Central memory CD8-positive, alpha-beta T cell (primary cell): ENCODE results near the gene HIRIP3.
"Not testable (repeated sequence)": the region's sequence is repeated elsewhere in the genome, so short reads cannot be mapped to it uniquely, and the experiment has no call there.

Experiments used
- ATAC-seq: fragments of 150-1000 bp; cut with Tn5 transposase; replicated peaks from 2 replicates; pipeline ENCODE4 v1.10.0; 2022; ENCODE audit warnings: mild to moderate bottlenecking, moderate FRiP score, moderate number of reproducible peaks; ENCODE audit not compliant: poor library complexity, severe bottlenecking; ENCODE audit errors: extremely low read depth
- DNase-seq, 2 donors: peaks; one replicate each; pipeline ENCODE4 v3.0.0; 2021; ENCODE audit warnings: low spot score in 2 of 2
- H3K27ac Mint-ChIP-seq: one replicate; pipeline ENCODE4 v1.8.0; 2022; ENCODE audit warnings: low read depth, mild to moderate bottlenecking, moderate library complexity, mixed read lengths
- H3K27me3 Mint-ChIP-seq: one replicate; pipeline ENCODE4 v1.8.0; 2022; ENCODE audit warnings: mixed read lengths
- H3K36me3 Mint-ChIP-seq: one replicate; pipeline ENCODE4 v1.8.0; 2022; ENCODE audit warnings: mild to moderate bottlenecking, moderate library complexity, mixed read lengths; ENCODE audit not compliant: insufficient read depth
- H3K4me1 Mint-ChIP-seq: one replicate; pipeline ENCODE4 v1.8.0; 2022; ENCODE audit warnings: mixed read lengths
- H3K4me3 Mint-ChIP-seq: one replicate; pipeline ENCODE4 v1.8.0; 2022; ENCODE audit warnings: mild to moderate bottlenecking, moderate library complexity, mixed read lengths
- H3K9me3 Mint-ChIP-seq: one replicate; pipeline ENCODE4 v1.8.0; 2022; ENCODE audit warnings: mixed read lengths

Gene HIRIP3, protein sequence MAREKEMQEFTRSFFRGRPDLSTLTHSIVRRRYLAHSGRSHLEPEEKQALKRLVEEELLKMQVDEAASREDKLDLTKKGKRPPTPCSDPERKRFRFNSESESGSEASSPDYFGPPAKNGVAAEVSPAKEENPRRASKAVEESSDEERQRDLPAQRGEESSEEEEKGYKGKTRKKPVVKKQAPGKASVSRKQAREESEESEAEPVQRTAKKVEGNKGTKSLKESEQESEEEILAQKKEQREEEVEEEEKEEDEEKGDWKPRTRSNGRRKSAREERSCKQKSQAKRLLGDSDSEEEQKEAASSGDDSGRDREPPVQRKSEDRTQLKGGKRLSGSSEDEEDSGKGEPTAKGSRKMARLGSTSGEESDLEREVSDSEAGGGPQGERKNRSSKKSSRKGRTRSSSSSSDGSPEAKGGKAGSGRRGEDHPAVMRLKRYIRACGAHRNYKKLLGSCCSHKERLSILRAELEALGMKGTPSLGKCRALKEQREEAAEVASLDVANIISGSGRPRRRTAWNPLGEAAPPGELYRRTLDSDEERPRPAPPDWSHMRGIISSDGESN

DNA sequence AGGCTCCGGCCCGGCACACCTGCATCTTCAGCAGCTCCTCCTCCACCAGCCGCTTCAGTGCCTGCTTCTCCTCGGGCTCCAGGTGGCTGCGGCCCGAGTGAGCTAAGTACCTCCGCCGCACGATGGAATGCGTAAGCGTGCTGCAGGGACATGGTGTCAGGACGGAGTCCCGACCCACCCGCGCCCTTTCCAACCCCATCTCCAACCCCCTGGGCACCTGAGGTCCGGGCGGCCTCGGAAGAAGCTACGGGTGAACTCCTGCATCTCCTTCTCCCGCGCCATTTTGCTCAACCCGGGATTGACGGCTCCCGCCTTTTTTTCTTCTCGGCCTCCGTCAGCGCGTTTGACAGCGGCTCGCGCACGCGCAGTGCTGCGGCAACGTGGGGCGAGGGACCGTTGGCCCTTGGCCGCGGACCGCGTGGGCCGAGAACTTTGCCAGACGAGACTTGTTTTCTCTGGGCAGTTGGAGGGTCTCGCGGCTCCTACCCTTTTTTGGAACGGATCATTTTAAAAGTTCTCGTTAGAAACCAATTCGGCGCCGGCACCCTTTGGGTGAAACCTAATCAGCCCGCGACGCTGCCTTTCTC lies at the start of gene HIRIP3:
Gene HIRIP3 (minus strand): TSS at position 294 of the 587 bp plus-strand sequence. CDS start 12 bp downstream, at position 282.
- no peaks in the 10 kb centered on the region for H3K27me3 Mint-ChIP-seq
- peak; percentile 75 to 77 for DNase-seq
- H3K4me1 Mint-ChIP-seq, result peaks cover 40% of the 10 kb centered on the region
- H3K9me3 Mint-ChIP-seq, result no peaks in the 10 kb centered on the region
- H3K4me3 Mint-ChIP-seq, result peak within 1 kb of the TSS; percentile 99
- peak; percentile 69 for ATAC-seq
- H3K27ac Mint-ChIP-seq, result peak within 1 kb of the TSS; percentile 96
- H3K36me3 Mint-ChIP-seq, result peaks cover 32% of the 10 kb centered on the region

DNA sequence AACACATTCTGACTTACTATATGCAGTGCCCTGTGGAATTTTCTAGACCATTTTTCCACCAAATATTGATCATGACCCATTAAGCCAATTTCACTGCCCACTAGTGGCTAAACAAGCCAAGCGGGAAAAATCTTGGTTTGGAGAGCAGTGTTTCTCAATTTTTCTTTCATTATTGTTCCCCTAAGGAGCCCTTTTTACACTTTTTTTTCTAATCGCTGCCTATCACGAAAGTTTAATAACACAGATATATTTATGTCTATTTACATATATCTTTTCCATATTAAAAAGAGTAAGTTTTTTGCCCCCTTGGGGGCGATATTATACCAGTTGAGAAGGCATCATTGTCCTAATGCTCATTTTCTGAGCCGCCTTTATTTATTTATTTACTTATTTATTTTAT lies 46.4 kb upstream of the HIRIP3 start:
- Mint-ChIP-seq H3K4me1 (no peaks in the 10 kb centered on the region), H3K9me3 (no peaks in the 10 kb centered on the region), H3K4me3 (no peak overlapping the region), H3K36me3 (no peaks in the 10 kb centered on the region), H3K27me3 (no peaks in the 10 kb centered on the region), H3K27ac (no peak overlapping the region)
- DNase-seq (no peak), ATAC-seq (no peak)

DNA sequence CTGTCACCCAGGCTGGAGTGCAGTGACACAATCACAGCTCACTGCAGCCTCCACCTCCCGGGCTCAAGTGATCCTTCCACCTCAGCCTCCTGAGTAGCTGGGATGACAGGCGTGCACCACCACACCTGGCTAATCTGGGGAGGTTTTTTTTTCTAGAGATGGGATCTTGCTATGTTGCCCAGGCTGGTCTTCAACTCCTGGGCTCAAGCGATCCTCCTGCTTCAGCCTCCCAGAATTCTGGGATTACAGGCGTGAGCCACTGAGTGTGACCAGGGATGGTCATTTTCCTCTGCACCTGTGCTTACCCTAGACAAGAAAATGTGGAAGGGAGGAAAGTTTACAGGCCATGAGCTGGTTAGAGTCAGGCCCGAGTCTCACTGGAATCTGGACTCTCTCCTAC lies 45.3 kb upstream of the HIRIP3 start:
- H3K4me1 Mint-ChIP-seq, H3K9me3 Mint-ChIP-seq, H3K27me3 Mint-ChIP-seq, H3K27ac Mint-ChIP-seq, ATAC-seq, H3K4me3 Mint-ChIP-seq, H3K36me3 Mint-ChIP-seq, DNase-seq: not testable (repeated sequence)

DNA sequence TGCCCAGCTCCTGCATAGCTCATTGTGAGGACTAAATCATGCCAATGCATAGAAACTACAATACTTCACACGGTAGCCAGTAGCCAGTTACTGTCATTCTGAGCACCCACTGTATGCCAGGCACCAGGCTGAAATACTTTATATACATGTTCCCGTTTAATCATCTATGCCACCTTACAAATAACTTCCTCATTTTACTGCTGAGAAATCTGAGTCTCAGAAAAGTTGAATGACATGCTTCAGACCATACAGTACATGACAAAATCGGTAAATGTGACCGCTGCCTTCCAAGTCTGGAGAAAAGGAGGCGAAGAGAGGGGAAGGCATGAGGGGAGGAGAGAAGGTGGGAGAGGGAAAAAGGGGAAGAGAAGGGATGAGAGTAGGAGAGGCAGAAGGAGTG lies 44.8 kb upstream of the HIRIP3 start:
- no peak for ATAC-seq
- H3K4me3 Mint-ChIP-seq, result no peak overlapping the region
- no peaks in the 10 kb centered on the region for H3K36me3 Mint-ChIP-seq
- no peak for DNase-seq
- no peaks in the 10 kb centered on the region for H3K9me3 Mint-ChIP-seq
- peaks cover 8% of the 10 kb centered on the region for H3K27me3 Mint-ChIP-seq
- no peaks in the 10 kb centered on the region for H3K4me1 Mint-ChIP-seq
- no peak overlapping the region for H3K27ac Mint-ChIP-seq

DNA sequence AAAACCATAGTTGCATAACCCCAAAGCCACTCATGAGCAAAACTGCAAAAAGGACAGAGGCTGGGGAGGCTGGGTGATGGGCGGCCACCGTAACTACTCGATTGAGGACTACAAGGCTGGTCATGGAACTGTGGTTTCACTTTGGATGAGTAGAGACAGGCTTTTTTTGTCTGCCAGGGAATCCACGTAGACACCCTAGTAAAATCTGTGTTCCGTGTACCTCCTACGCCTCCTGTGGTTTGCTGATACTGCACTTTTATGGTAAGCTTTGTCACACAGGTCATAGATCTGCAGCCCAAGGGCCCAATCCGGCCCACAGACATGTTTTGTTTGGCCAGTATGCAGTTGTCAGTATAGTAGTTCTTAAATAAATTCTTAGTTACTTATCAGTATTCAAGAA lies 37.9 kb upstream of the HIRIP3 start:
- H3K4me3 Mint-ChIP-seq, result no peak overlapping the region
- H3K9me3 Mint-ChIP-seq, result no peaks in the 10 kb centered on the region
- no peak overlapping the region for H3K27ac Mint-ChIP-seq
- peaks cover 2% of the 10 kb centered on the region for H3K36me3 Mint-ChIP-seq
- peaks cover 59% of the 10 kb centered on the region for H3K27me3 Mint-ChIP-seq
- DNase-seq (no peak), ATAC-seq (no peak)
- H3K4me1 Mint-ChIP-seq, result peaks cover 9% of the 10 kb centered on the region

DNA sequence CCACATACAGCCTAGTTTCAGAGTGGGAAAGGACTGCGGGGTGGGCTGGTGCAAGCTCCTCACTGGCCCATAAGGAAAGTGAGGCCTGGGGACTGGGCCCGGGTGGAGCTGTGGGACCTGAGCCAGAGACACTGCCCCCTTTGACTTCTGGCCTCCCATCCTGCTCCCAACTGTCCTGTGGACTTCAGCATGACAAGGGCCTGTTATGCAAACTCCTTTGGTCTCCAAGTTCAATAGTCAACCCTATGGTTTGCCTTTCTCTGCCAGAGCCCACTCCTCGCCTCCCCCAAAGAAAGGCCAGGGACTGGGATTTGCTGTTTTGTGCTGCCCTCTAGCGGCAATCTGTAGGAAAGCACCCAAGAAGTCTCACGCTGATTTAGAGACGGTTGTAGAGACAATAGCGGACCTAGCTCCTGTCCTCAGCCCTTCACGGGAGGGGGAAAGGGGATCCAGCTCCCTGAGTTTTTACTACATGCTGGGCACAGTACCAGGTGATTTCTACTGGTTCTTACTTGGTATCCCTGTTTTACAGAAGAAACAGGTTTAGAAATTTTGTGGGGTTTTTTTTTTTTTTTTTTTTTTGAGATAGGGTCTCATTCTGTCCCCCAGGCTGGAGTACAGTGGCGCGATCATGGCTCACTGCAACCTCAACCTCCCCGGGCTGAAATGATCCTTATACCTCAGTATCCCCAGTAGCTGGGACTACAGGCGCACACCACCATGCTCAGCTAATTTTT lies 36.8 kb upstream of the HIRIP3 start:
- H3K36me3 Mint-ChIP-seq, result peaks cover 2% of the 10 kb centered on the region
- peak; percentile 45 to 53 for DNase-seq
- H3K4me3 Mint-ChIP-seq, result no peak overlapping the region
- H3K27ac Mint-ChIP-seq, result no peak overlapping the region
- no peaks in the 10 kb centered on the region for H3K9me3 Mint-ChIP-seq
- peak; percentile 52 for ATAC-seq
- peaks cover 17% of the 10 kb centered on the region for H3K4me1 Mint-ChIP-seq
- peaks cover 70% of the 10 kb centered on the region for H3K27me3 Mint-ChIP-seq

DNA sequence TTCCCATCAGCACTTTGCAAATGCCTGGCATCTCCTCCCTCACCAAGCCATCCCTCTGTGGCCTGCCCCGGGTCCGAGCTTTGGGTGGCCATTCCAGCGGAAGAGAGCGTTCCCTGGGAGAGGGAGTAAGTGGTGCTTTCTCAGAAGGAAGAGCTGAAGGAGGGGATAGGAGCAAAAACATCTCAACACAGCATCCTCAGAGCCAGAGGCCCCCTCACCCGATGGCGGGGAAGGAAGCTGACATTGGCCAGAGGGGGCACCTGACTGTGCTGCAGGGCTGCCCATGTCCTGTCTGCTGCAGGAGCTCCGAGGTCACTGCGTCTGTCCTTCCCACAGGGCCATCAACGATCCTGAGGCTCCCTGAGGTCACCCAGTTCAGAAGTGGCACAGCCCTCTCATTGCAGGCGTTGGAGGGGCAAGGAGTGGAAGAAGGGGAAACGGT lies 36.1 kb upstream of the HIRIP3 start:
- Mint-ChIP-seq H3K36me3 (peaks cover 2% of the 10 kb centered on the region), H3K27me3 (peaks cover 77% of the 10 kb centered on the region), H3K9me3 (no peaks in the 10 kb centered on the region), H3K27ac (no peak overlapping the region), H3K4me1 (peaks cover 17% of the 10 kb centered on the region), H3K4me3 (no peak overlapping the region)
- no peak for ATAC-seq
- no peak for DNase-seq

DNA sequence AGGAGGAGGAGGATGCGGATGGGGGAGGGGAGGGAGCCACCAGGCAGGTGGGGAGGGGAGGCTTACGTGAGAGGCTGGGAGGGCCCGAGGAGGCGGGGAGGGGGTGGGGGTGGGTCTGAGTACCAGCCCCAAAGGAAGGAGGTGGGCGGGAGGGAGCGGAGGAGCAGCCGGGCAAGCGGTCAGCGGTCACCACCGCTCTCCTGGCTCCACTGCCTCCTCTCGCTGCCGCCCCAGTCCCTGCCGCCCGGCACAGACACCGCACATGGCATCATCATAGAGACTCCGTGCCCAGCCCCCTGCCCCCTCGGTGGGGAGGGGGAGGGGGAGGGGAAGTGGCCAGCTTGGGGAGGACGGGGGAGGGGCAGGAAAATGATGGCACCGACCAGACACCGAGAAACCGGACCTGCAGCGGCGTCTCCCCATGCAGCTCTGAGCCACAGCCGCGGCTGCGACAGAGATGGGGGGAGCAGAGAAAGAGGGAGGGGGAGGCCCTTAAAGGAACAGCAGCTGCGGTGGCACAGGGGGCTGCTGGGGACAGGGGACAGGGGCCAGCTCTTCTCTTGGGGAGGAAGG lies 35.5 kb upstream of the HIRIP3 start, which contains the start of gene TLCD3B:
Gene TLCD3B (minus strand): TSS at position 431 of the 573 bp plus-strand sequence. CDS start 744 bp downstream, outside the sequence.
- H3K4me3 Mint-ChIP-seq, result peak within 1 kb of the TSS; percentile 56
- peaks cover 82% of the 10 kb centered on the region for H3K27me3 Mint-ChIP-seq
- DNase-seq (no peak), ATAC-seq (no peak)
- H3K27ac Mint-ChIP-seq, result no peak within 1 kb of the TSS
- H3K4me1 Mint-ChIP-seq, result peaks cover 17% of the 10 kb centered on the region
- H3K9me3 Mint-ChIP-seq, result no peaks in the 10 kb centered on the region
- H3K36me3 Mint-ChIP-seq, result peaks cover 2% of the 10 kb centered on the region

DNA sequence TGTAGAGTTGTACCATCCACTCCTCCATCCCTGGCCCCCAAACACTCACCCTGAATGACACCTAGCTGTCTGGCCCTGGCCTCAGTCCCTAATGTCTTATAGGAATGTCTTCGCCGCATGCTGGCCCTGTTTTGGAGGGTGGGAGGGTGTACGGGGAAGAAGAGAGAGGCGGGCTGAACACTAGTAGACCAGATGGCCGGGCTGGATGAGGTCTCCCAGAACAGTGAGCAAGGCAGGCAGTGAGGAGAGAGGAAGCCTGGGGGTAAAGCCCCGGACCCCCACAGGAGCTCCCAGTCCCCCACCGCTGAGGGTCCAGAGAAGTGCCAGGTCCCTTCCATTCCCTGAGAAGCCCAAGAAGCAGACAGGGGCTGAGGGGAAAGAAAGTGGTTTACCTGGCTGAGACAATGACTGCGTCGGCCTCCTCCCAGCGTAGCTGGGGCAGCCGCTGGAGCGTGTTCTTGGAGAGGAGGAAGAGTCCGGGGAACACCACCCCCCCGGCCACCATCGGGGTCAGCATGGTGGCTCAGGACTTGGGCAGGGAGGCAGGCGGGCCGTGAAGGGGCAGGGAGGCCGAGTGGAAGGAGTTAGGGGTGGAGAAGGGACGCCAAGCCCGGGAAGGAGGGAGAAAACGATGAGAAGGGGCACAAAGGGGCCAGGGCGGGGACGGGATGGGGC lies 34.7 kb upstream of the HIRIP3 start:
- no peaks in the 10 kb centered on the region for H3K9me3 Mint-ChIP-seq
- H3K27me3 Mint-ChIP-seq, result peaks cover 79% of the 10 kb centered on the region
- H3K27ac Mint-ChIP-seq, result no peak overlapping the region
- peaks cover 17% of the 10 kb centered on the region for H3K4me1 Mint-ChIP-seq
- H3K4me3 Mint-ChIP-seq, result peak overlapping the region; percentile 56
- ATAC-seq (no peak), DNase-seq (no peak)
- H3K36me3 Mint-ChIP-seq, result peaks cover 2% of the 10 kb centered on the region

DNA sequence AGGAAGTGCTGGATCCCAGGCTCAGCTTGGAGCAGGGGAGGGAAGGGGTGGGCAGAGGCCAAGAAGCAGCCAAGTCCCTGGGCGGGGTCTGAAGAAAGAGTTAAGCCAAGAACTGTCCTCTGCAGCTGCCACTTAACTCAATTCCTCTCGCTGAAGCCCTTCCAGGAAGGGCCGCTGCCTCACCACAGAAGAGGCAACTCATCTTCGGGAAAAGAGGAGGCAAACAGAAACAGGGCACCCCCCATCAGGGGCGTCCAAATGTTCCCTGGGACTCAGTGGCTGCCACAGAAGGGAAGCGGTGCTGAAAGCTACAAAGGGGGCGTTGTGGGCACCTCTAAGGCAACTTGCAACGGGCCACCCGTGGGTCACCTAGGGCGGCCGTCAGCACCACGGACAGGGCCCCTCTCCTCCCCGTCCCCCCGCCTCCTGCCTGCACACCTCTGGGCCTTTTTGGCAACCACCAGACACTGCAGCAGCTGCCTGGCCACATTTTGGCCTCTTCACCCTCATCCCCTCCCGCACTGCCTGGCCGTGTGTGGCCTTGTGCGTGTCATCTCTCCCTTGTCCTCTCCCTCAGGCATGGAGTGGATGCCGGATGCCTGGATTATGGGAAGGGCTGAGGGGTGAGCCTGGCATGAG lies 33.1 kb upstream of the HIRIP3 start:
- H3K4me1 Mint-ChIP-seq, result peaks cover 17% of the 10 kb centered on the region
- no peak for DNase-seq
- no peak overlapping the region for H3K27ac Mint-ChIP-seq
- peaks cover 78% of the 10 kb centered on the region for H3K27me3 Mint-ChIP-seq
- no peak for ATAC-seq
- no peaks in the 10 kb centered on the region for H3K9me3 Mint-ChIP-seq
- H3K4me3 Mint-ChIP-seq, result no peak overlapping the region
- H3K36me3 Mint-ChIP-seq, result peaks cover 2% of the 10 kb centered on the region

DNA sequence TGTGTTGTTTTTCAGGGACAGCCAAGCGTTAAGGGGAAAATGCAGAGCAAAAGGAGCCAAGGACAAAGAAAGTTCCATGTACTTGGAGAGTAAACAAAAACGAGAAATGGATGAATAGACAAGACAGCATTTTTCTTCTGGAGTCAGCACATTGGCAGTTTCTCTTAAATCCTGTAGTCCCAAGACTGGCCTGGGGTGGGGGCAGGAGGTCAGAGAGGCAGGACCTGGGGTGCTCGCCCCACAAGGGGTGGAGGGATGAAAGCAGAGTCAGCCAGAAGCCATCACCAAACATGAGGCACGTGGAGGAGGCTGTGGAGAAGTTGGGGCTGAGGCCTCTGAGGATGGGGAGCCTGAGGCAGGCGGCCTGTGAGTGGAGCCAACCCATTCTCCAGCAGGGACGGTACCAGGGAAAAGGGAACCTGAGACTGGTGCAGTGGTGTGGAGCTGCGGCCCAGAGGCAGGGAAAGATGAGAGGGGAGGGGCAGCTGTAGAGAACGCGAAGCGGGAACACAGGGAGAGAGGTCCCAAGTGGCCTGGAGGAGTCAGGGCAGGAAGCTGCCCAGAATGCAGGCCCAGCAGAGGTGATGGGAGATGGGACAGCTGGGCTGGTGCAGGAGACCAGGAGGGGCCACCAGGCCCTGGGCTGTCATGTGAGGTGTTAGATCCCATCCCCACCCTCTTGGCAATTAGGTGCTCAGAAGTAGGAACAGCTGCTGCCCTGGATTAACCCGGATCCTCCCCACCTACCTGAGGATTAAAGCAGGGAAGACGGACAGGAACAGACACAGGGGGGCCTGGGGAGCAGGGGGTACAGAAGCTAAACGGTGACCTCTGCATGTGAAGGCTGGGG lies 32.4 kb upstream of the HIRIP3 start:
- ATAC-seq (no peak), DNase-seq (no peak)
- Mint-ChIP-seq H3K4me1 (peaks cover 17% of the 10 kb centered on the region), H3K27ac (no peak overlapping the region), H3K36me3 (peaks cover 2% of the 10 kb centered on the region), H3K27me3 (peaks cover 83% of the 10 kb centered on the region), H3K9me3 (no peaks in the 10 kb centered on the region), H3K4me3 (no peak overlapping the region)
